Stimulated activated CD8-positive, alpha-beta memory T cell treated with anti-CD3 and anti-CD28 coated beads, Interleukin-12 subunit alpha, Interleukin-12 subunit beta, amount 100 ng/mL, for 1 hour (primary cell): ENCODE data around the gene SLC48A1.
"Not testable (repeated sequence)": the region's sequence is repeated elsewhere in the genome, so short reads cannot be mapped to it uniquely, and the experiment has no call there.

ENCODE experiments used
- DNase-seq: peaks from one replicate; pipeline ENCODE4 v3.0.0-alpha.2; 2020; ENCODE audit warnings: low read depth

The SLC48A1 gene

GRCh38 chr12:47812797-47813510, 39.9 kb downstream of the SLC48A1 start:
- DNase-seq = peak; percentile 85

- DNase-seq = no peak
Measured at GRCh38 chr12:47813511-47814196, 40.6 kb downstream of the SLC48A1 start.

- no peak for DNase-seq
Measured at GRCh38 chr12:47814539-47815170, 41.6 kb downstream of the SLC48A1 start.

GRCh38 chr12:47815447-47815846, 42.4 kb downstream of the SLC48A1 start:
- not testable (repeated sequence) for DNase-seq

- DNase-seq = no peak
Measured at GRCh38 chr12:47816403-47817271, 43.6 kb downstream of the SLC48A1 start.

- DNase-seq = no peak
Measured at GRCh38 chr12:47817272-47818006, 44.4 kb downstream of the SLC48A1 start.

- DNase-seq = no peak
Measured at GRCh38 chr12:47818007-47818376, 45.0 kb downstream of the SLC48A1 start.

- no peak for DNase-seq
Measured at GRCh38 chr12:47818467-47819137, 45.6 kb downstream of the SLC48A1 start.

GRCh38 chr12:47819138-47819895, 46.3 kb downstream of the SLC48A1 start:
- DNase-seq = no peak

GRCh38 chr12:47819896-47820630, 47.0 kb downstream of the SLC48A1 start, which contains the start of gene HDAC7:
HDAC7 (minus strand) TSS chr12:47819903; CDS start chr12:47819785, 118 bp downstream.
- no peak for DNase-seq

GRCh38 chr12:47820631-47821345, 47.8 kb downstream of the SLC48A1 start:
- no peak for DNase-seq

- DNase-seq = no peak
Measured at GRCh38 chr12:47821346-47821706, 48.3 kb downstream of the SLC48A1 start.

- DNase-seq = no peak
Measured at GRCh38 chr12:47822401-47822800, 49.4 kb downstream of the SLC48A1 start.

- DNase-seq = no peak
Measured at GRCh38 chr12:47822863-47823262, 49.8 kb downstream of the SLC48A1 start.

GRCh38 chr12:47823422-47824086, 50.5 kb downstream of the SLC48A1 start:
- DNase-seq = no peak

- no peak for DNase-seq
Measured at GRCh38 chr12:47824198-47824597, 51.2 kb downstream of the SLC48A1 start.

GRCh38 chr12:47824635-47825034, 51.6 kb downstream of the SLC48A1 start:
- no peak for DNase-seq

GRCh38 chr12:47825173-47825639, 52.2 kb downstream of the SLC48A1 start:
- no peak for DNase-seq
